HPDE6-E6E7 (cell line): ENCODE results near the gene TCF19.

Experiments used
- DNase-seq: peaks from one replicate; pipeline ENCODE4 v3.0.0; 2011; ENCODE audit warnings: missing footprints; ENCODE audit errors: extremely low spot score

The TCF19 gene

DNA sequence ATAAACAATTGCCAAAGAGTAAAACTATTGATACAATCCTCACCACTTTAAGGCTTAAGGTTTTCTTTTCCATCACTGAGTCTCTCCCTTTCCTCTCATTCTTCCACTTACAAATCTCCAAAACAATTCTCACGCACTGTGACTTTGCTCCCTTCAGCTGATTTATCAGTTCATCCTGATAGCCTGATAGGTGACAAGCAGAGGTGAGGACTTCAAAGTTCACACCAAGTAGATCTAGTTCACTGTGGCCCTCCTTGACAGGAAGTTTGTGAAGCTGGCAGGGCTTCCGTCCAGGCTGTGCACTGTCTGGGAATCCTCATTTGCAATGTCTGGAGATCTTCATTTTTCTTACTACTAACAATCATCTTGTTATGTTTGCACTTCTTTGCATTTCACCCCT is 47.2 kb downstream of the TCF19 start:
- no peak for DNase-seq

DNA sequence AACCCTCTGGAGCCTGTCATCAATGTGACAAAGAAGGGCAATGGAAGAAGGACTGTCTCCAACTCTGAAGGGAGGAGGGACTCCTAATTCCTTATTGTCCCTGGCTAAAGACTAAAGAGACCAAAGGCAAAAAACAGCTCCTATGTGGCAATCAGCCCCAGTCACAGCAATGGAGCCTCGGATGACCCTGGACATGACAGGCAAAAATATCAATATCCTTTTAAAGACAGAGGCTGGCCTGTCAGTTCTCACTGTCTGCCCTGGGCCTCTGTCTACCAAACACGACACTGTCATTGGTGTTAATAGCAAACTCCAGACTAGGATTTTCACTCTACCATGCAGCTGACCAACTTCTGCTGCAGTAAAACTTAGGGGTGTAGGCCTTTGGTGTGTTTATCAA is 50.1 kb downstream of the TCF19 start:
- no peak for DNase-seq

DNA sequence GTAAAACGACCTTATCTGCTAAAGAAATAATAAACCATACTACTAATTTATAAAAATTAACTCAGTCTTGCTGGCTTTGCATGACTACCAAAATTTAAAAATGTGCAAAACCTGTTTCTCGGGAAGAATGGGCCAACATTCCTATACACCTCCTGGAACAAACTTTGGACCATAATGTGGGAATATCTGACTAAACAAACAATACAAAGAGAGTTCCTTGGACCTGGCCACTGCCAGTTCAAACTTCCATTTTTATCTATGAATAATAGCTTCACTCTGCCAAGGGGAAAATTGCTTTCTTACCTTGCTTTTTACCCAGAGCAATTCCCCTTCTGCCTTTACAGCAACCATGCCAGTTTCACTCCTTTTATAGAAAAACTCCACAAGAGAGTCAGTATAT is 50.7 kb downstream of the TCF19 start:
- no peak for DNase-seq

DNA sequence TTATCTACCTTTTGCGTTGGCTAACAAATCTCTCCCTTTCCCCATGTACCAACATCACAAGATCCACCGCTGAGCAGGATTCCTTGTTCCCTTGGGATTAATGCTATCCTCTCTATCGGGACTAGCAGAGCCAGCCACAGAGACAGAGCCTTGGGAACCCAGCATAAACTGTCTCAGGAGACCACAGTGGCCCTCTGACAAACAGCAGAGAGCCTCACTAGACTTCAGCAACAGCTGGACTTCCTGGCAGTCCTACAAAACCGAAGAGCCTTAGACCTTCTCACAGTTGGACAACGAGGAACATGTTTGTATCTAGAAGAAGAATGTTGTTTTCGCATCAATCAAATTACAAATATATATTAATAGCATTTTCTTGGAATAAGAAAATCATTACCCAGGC is 51.7 kb downstream of the TCF19 start:
- no peak for DNase-seq

DNA sequence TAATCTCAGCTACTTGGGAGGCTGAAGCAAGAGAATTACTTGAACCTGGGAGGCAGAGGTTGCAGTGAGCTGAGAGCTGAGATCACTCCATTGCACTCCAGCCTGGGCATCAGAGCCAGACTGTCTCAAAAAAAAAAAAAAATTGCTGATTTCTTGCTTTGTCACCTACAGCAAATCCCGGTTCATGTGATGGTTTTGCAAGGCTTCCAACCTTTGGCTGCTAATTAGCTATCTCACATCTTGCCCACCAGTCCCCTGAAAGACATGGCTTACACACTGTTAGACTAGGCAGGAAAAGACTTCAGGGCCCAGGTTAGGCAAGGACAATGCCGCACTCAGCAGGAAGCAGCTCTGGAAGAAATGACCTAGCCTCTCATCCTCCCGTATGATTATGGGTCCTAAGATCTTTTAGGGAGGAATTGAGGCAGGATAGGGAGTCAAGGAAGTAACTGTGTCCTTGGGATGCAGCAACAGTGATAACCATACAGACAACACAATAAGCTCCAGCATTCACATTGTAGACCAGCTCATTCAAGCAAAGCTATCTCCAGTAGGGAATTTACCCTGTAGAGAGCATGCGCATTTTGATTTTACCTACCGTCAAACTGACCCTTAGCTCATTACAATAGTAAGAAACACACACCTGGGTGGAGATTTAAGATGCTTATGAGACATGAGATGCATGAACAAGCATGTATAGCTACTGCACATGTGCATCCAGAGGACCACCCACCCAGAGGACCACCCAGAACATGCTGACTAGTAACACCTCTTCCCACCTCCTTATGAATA is 52.5 kb downstream of the TCF19 start:
- DNase-seq, result no peak
